CD4-positive, alpha-beta T cell treated with Interleukin-4 for 4 hours (primary cell): ENCODE results near the gene TRIM40.
A peak's percentile ranks its signal among the peaks of the same experiment; 100 is the strongest.

Experiments
- DNase-seq: peaks from one replicate; pipeline ENCODE4 v3.0.0-alpha.2; 2020

TRIM40 gene, protein sequence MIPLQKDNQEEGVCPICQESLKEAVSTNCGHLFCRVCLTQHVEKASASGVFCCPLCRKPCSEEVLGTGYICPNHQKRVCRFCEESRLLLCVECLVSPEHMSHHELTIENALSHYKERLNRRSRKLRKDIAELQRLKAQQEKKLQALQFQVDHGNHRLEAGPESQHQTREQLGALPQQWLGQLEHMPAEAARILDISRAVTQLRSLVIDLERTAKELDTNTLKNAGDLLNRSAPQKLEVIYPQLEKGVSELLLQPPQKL

DNA sequence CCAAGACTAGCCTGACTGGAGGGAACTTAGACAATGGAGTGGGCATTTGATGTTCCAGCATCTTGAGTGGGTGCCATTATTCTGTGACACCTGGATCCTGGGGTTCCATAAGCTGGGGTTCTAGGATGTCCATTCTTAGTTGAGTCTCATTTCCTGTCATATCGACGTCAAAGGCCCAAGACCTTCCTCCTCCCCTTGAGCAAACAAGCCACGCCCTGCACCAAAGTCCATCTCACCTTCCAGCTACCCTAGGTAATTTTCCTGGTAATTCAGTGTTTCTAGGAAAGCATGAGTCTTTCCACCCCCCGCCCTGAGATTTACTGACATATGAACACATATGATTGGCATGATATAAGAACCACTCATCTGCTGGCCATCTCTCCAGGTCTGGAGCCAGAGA lies at the start of gene TRIM40:
TRIM40 (plus strand) TSS at position 384 of the 400 bp plus-strand sequence. CDS start 897 bp downstream, outside the sequence.
- no peak for DNase-seq

DNA sequence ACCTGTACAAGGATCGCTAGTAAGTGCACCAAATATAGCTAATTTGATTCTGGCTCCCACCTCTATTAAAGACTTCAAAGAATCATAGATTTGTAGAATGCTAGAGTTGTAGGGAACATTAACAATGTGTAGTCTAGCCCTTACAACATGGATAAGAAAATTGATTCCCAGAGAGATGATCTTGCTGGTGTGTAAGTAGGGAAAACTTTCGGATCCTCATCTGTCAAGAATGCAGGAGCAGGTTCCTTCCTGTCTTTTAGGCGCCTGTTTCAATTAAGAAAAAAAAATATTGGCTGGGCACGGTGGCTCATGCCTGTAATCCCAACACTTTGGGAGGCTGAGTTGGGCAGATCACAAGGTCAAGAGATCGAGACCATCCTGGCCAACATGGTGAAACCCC lies 48.1 kb upstream of the TRIM40 start:
- no peak for DNase-seq

DNA sequence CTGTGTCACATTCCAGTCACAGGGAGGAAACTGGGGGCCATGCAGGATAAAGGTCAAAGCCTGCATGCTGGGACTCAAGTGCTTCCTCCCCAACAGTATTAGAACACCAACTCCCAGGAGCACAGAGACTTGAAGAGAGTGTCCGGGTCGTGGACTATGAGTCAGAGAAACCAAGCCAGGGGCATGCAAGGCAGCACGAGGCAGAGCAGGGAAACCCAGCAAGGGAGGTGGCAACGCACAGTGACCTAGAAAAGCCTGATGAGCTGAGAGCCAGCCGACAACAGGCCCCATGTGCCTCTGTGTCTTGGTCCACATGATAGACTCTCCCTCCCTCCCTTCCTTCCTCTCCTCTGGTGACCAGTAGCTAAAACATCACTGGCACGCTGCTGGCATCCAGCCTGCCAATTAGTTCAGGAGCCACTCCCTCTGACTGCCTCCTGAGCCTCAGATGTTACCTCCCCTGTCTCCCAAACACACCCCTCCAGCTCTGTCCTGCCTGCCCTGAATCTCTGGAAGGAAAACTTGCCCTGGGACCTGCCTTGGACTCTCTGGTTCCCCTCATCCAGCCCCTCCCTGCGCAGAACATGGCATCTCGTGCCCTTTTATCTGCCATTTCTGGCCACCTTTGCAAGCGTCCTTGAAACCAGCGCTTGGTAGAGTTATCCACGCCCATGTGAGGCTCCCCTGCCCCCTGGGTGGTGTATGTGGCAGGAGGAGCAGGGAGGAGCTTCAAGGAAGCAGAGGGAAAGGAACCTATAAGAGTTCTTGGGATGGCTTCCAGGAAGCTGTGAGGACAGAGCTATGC lies 44.2 kb upstream of the TRIM40 start:
- DNase-seq: no peak

DNA sequence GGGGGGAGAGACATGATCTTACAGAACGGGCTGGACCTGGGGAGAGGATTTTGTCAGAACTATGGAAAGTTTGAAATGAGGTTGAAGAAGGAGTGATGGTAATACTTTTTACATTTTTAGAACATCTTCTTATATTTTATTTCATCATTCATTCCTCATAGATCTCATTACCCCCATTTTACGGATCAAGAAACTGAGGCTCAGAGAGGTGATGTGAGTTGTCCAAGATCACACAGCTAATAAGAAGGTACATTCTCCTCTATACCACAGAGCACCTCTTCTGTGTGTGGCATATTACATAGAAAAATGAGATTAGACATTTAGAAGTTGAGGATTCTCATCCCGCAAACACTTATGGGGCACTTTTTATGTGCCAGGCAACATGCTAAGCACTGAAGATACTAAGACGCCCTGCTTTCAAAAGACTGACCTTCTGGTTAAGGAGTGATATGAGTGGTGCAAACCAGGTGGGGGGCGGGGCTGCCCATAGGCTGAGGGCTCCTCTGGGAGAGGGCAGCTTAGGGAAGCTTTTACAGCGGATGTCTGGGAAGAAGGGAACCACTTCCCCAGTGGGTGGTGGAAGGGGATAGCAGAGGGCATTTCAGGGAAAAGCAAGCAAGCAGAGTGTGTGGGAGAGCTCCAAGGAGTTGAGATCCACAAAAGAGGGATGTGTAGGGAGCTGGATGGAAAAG lies 42.9 kb upstream of the TRIM40 start:
- DNase-seq: no peak

DNA sequence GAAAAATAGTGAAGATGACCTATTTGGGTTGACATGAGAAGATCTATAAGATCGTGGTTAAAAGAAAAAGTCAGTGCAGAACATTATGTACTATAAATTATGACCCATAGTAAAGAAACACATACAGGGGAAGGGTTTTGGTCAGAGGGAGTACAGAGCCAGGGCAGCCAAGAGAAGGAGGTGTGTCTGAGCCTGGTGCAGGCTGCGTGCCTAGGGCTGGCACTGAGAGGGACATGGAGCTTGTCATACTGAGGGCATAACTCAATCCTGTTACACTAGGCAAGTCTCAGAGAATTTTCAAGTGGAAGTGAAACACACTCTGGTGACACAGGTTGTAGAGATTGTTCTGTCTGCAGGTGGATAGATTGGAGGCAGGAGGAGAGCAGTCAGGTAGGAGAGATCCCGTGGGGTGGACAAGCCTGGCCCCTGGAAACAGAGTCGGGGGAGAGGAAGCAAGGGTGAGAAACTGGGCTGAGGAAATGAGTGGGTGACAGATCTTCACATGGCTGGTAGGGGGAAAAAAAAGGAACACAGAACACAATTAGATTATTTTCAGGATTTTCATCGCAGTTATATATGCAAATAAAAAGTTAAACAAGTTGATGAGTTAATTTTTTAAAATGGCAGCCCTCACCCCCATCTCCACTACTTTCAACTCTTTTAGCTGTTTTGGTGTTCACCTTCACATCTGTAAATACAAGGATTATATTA lies 41.8 kb upstream of the TRIM40 start:
- DNase-seq: no peak

DNA sequence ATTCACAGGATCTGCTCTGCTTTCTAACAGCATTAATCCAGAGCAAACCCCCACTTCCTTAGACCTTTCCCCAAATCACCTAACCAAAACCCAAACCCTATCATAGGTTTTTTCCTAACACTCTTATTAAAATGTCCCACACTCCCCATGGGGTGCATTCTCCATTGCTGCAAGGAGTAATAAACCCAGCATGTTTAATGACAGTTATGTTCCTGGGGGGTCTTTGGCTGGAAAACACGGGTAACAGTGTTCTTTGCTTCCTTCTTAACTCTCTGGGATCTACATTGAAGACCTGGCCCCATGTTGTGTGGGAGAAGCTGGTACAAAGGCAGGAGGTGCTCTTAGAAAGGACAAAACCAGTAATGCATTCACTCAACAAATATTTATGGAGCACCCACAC lies 39.1 kb upstream of the TRIM40 start:
- DNase-seq: no peak

DNA sequence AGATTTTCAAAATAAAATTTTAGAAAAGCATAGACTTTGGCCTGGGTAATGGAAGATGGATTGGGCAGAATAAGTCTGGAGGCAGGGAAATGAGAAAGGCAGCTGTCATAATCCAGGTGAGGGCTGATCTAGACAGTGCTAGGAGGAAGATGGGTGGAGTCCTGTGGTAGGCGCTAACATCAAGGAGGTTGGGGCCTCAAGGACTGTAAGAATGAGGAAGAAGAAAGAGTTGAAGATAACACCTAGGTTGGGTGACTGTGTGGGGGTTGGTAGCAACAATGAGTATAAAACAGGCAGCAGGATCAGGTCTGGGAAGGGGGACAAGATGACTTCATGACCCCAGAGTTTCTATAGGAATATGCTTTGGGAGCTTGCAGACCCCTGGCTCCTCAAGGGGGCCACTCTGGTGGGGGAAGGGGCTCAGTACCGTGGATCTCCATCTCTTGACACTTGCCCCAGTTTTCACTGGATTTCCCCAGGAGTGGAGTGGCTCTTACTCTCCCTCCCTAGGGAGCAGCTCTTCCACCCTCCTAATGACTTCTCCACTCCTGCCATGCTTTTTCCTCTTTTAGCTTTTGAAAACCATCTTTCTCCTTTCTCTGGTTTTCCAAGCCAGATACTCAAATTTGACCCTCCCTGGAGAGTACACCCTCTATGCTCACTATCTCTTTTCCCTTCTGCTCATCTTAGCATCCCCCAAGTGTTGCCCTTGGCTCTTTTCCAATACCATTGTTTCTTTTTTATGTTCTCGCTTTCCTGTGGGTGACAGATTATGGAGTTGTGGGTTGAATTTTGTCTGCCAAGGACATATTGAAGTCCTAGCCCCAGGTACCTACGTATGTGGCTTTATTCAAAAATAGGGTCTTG lies 37.8 kb upstream of the TRIM40 start:
- DNase-seq: no peak

DNA sequence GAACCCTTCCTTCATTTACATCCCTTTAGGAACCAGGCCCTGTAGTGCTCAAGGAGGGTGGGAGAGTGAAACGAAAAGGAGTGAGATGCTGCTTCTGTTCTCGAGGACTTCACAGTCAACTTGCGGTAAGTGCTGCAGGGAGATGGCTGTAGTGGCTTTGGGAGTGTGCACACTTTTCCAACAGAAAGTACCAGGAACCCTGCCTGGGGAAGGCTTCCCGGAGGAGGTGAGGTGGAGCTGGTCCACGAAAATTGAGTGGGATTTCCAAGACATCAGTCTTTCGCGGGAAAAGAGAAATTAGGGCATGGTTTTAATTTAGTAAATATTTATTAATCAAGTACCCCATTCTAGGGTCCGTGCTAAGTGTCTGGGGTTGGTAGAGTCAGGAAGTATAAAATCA lies 35.8 kb upstream of the TRIM40 start:
- no peak for DNase-seq

DNA sequence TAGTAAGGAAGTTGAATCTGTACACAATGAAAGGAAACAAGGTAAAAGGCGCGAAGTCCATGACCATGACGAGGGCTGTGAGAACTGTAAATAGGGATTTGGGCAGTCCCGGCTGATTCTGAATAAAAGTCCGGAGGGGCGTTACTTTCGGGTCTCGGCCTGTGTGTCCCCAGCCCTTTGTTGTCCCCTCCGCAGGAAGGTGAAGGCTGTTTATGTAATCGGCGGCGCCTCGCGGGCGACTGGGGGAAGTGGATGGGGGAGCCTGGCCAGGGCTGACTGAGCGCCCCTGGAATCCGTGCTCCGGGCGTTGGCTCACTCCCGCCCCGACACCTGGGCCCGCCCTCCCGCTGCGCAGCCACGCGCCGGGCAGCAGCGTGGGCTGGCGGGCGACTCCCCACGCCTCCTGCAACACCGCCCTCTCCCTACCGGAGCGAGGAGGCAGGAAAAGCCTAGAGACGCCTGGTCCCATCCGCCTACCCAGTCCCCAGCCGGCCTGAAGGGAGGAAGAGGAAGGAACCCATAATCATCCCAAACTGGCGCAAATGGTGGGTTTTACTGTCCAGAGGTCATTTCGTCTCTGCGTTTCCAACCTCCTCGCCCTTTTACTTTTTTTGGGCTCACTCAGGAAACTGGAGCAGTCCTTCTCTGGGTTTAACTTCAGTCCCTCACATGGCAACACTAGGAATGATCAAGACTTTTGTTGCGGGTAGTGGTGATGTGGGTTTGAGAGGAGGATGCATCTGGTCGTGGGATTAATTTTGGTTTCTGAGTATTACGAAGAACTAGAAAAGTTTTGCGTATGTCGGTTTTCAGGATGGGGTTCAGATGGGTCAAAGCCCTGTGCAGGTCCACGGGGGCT lies 35.1 kb upstream of the TRIM40 start:
- DNase-seq: no peak

DNA sequence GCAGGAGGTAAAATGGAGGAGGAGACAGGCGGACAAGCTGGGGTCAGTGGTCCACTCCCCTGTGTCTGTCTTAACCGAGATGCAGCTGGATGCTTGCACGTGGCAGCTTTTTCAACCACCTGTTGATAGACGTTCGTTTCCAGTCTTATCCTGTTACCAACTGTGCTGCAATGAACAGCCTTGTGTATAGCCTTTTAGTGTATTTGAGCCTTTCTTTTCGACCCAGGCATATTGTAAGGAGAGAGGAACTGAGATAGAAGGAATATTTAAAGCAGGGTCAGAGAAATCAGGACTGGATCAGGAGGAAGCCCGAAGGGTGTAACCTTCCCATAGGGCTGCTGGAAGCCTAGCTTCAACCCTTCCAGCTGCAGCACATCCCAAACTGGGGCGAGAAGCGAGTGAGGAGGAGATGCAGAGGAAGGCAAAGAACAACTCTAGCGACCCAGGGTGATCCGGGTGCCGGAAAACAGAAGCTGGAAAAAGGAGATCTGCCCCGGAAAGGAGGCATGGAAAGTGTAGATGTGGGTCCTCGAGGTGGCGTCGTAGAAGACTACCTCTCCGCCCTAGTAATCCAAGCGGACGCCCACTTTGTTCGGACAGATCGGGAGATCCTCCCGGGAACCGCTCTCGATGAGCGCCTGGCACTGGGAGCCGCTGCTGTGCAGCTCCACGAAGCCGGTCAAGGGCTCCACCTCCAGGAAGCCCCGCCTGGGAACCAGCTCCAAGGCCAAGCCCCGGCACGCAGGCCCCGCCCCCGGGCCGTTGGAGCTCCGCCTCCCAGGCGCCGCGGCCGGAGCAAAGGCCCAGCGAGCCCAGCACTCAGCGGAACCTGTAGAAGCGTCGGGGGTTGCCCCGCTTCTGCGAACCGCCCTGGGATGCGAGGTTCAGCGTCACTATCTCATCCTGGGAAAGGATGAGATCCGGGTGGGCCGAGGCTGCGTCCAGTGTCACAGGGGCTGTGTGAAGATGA lies 34.2 kb upstream of the TRIM40 start:
- DNase-seq: peak; percentile 48

DNA sequence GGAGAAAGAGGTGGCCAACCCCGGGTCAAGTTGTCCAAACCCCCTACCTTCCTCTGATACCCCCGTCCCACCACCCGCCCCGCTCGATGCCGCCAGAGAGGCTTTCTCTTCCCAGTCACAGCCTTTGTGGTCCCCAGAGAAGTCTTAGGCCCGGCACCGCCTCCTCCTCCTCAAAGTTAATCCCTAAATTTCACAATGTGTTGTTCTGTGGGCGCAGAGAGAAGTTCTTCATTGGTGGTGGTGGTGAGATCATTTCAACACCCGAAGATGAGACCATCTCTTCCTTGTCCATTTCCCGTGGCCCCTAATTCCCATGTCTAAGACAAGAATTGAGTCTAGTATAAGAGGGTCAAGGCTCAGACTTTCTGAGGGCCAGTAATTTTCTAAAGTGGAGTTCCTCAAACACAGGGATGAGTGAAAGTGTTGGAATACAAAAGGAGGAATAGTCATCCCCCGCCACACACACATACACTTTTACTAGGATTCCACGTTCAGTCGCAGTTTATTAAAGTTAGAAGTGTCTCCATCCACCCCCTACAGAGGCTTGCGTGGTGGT lies 33.4 kb upstream of the TRIM40 start:
- no peak for DNase-seq

DNA sequence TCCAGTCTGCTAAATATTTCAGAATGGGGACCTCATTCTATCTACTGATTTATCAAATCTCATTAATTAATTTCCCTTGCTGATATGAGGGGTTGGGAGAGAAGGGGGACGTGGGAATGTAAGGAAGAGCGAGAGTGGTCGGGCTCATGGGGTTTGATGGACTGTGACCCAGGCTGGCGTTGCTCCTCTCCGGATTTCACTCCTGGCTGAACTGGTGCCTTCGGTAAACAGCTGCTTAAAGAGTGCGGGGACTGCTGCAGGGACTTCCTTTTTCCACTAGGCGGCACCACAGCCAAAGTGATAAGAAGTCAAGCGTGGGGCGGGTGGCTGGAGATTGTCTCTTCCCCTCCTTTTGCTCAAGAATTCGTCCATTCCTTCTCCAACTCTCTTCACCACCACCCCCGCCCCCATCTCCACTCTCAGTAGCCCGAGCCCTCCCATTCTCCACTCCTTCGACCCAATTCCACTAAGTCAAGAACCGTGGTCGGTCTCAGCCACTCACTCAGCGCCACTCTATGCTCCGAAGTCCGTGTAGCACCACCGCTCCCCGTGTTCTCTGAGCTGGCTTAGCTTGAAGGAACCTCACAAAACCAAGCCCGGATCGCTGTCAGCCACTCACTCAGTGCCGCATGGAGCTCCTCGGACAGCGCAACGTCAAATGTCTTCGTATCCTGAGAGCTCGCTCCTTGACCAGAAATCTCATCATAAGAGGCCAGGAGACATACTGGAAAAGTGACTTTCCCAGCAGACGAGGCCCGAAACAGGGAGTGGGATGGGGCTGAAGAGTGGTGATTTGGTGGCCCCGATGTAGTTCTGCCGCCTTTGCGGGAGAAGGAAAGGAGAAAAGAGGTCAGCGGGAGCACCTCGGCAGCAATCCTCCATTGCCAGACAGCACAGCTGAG lies 32.7 kb upstream of the TRIM40 start:
- DNase-seq: peak; percentile 85

DNA sequence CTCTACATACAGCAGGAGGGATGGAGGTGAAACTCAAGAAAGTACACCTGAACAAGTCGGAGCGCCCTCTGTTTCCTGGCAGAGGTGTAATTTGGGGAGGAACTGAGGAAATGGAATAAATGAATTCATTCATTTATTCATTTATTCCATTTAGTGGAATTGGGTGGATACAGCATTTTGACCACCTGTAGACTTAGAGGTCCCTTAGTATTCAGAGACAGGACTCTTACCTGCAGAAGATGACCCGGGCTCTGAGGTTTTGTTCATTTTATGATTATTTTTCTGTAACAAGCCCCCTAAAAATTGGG lies 32.1 kb upstream of the TRIM40 start:
- DNase-seq: no peak

DNA sequence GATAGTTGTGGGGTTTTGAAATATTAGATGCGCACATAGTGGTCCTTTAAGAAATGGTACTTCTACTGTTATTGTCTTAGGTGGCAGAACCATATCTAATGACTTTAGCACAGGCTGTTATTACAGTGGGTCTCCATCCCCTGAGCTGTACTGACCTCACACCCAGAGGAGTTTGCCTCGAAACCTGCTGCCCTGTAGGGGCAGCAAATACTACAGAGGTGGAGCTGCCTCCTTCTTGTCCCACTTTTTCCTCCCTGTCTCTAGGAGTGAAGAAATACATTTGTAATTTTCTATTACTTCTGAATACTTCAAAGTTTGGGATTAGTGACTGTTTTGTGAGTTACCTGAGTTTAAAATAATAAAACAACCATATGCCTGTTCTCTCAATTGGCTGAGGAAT lies 31.3 kb upstream of the TRIM40 start:
- DNase-seq: no peak

DNA sequence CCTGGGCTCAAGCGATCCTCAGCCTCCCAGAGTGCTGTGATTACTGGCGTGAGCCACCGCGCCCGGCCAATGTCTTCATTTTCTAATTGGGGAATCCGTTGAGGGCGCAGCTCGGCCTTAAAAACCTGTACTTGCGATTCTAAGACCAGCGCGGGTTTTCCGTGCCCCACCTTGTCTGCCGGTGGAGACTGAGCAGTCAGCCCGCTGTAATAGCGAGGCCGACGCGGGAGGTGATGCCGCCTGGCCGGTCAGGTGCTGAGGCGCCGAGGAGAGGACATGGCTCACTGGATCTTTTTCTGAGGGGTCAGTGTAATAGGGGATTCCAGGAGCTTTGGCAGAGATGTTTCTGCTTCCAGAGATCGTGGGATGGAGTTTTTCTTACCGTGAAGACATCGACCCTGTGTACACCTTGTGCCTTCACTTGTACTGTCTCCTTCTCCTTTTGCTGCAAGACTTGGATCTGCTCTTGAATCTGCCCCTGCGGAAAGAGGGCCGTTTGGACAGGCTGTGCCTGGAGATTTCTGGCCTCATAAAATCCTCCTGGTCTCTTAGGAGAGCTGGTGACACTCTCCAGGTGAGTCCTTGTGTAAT lies 24.6 kb upstream of the TRIM40 start:
- DNase-seq: no peak

DNA sequence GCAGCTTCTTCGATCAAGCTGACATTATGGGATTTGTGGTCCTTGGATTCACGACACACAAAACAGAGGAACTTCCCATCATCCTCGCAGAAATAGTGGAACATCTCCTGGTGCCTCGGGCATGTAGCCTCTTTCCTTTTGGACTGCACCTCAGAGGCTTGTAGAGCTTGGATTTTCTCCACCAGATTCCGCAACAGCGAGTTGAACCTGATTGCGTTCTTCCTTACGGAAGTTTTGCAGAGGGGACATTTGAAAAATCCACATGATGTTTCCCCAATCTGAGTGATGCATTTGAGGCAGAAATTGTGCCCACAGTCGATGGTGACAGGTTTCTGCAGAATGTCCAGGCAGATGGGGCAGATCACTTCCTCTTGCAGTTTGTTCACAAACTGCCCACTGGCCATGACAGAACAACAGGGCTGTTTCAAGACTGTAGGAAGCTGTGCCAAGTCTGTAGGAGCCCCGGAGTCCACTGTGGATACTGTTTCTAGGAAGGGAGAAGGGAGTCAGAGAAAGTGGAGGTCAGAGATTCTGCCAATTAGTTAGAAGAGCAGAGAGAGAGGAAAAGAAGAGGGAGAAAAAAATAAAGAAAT lies 23.4 kb upstream of the TRIM40 start:
- DNase-seq: no peak

DNA sequence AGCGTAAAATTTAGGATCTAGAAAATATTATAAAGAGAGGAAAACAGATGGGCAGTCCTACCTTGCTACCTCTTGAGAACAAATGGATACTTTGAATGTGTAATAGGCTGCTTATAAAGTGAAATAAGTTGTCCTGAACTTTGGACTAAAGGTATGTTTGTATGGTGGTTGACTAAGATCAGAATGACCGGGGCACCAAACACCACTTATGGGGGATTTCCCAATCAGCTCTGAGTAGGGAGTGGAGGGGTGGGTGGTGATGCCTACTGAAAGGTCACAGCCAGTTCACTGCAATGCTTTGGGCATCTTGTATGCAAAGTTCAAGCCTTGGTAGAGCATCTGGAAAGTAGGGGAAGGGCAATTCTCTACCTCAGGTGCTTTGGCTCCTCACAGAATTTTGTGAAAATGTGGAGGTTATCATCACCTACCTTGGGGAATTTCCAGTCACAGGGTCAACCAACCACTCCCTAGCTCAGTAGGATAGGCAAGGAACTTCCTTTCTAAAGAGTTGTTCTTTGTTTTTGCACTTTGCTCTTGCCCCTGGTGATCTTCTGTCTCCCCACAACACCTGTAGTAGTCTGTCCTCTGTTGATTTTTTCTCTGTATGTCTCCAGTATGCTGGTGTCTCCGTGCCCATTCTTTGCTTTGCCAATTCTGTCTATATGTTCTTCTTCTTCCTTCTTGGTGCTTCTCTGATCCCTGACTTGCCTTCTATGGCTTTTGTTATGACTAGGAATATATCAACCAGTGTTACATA lies 22.8 kb upstream of the TRIM40 start, which contains the start of gene TRIM31:
TRIM31 (minus strand) TSS at position 88 of the 757 bp plus-strand sequence. CDS start 285 bp downstream, outside the sequence.
- DNase-seq: no peak
